HepG2 (cell line): ENCODE data around the gene ASGR1. TPM values are rescaled to one million over a fixed set of nuclear protein-coding genes. Genes with fewer than 3 reads are reported as not detected.

Experiments
- CEBPB ChIP-seq: IDR thresholded peaks from 2 replicates; pipeline ENCODE4 v1.6.1; 2011; ENCODE audit warnings: low read depth, low read length, improper control_type of control experiment, borderline replicate concordance
- ELF3 ChIP-seq: IDR thresholded peaks from 2 replicates; pipeline ENCODE4 v1.6.1; 2016; ENCODE audit warnings: missing genetic modification reagents, missing compliant biosample characterization
- JUNB ChIP-seq: sonication (generic); formaldehyde crosslinking; IDR thresholded peaks from 2 replicates; pipeline ENCODE4 v1.8.0; 2022; ENCODE audit warnings: missing genetic modification reagents, mild to moderate bottlenecking, borderline replicate concordance
- RFX3 ChIP-seq: IDR thresholded peaks from 2 replicates; pipeline ENCODE4 v1.6.1; 2016; ENCODE audit warnings: missing biosample characterization, missing genetic modification reagents
- SMC3 ChIP-seq: IDR thresholded peaks from 2 replicates; pipeline ENCODE4 v1.6.1; 2011; ENCODE audit warnings: low read length, improper control_type of control experiment
- XRCC5 ChIP-seq: fragments of 200-400 bp; formaldehyde crosslinking; optimal IDR thresholded peaks from 2 replicates; pipeline ENCODE3; 2017; ENCODE audit warnings: mild to moderate bottlenecking, low read length
- ZNF274 ChIP-seq: sonication (generic); formaldehyde crosslinking; IDR thresholded peaks from 2 replicates; pipeline ENCODE4 v1.5.1; 2020; ENCODE audit warnings: mild to moderate bottlenecking, missing genetic modification reagents
- ZNF746 ChIP-seq: sonication (generic); formaldehyde crosslinking; IDR thresholded peaks from 2 replicates; pipeline ENCODE4 v1.8.0; 2022; ENCODE audit warnings: mild to moderate bottlenecking, missing genetic modification reagents
- polyA plus RNA-seq, 8 experiments: library from polyadenylated mRNA; depleted of rRNA in 3 of 8; stranded (reverse) in 7 of 8; unstranded in 1 of 8; fragments of >200 nt; fragmentation: Illumina TruSeq in 4 of 8; extraction: Trizol in 4 of 8; gene quantifications; 2 replicates each; pipeline versions ENCODE4 v1.2.1 to v1.2.3, GENCODE V29; 2011 to 2016; ENCODE audit warnings: low read depth in 4 of 8, missing spikeins in 1 of 8, mixed read lengths in 1 of 8; ENCODE audit not compliant: insufficient read depth in 1 of 8
- total RNA-seq, 5 experiments: library from RNA; depleted of rRNA; stranded (reverse); fragments of >200 nt; fragmentation: Illumina TruSeq; extraction: Trizol; gene quantifications; 2 replicates each; pipeline ENCODE4 v1.2.3, GENCODE V29; 2016; ENCODE audit warnings: low read depth in 1 of 5
- TF ChIP-seq, protein P1 (sequence below): sonication (generic); formaldehyde crosslinking; IDR thresholded peaks from 2 replicates; pipeline ENCODE4 v1.5.0; 2020; ENCODE audit warnings: mild to moderate bottlenecking, missing genetic modification reagents
- TF ChIP-seq, protein P2 (sequence below): sonication (generic); formaldehyde crosslinking; IDR thresholded peaks from 2 replicates; pipeline ENCODE4 v1.8.1; 2022; ENCODE audit warnings: mild to moderate bottlenecking, missing genetic modification reagents
- TF ChIP-seq, protein P3 (sequence below): IDR thresholded peaks from 2 replicates; pipeline ENCODE4 v1.6.1; 2018; ENCODE audit warnings: missing genetic modification reagents, mild to moderate bottlenecking, missing compliant biosample characterization
- TF ChIP-seq, protein P4 (sequence below): sonication (generic); formaldehyde crosslinking; IDR thresholded peaks from 2 replicates; pipeline ENCODE4 v1.5.0; 2020; ENCODE audit warnings: missing genetic modification reagents

ASGR1 gene
- total and polyA plus RNA-seq, 2 of the 13 experiments (the other 11 are each of a cell fraction or from before 2014, with no cell fraction given) = 353 to 796 TPM

DNA sequence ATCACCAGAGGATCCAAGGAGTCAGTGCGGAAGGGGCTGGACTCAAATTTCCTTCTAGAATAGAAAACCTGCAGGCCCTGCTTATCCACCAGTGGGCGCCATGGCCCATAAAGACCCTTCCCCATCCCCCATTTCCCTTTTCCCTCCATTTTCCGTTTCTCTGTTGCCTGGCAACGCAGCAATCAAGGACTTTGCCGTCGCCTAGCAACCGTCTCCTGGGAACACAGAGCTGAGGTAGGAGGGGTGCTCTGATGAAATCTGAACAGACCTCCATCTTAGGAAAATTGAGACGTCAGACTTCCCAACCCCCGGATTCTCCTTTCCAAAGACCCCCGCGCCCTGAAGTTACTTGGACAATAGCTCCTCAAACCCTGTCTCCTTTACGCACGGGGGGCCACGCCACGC, 34.7 kb upstream of the ASGR1 start (continued):
- TF ChIP-seq, protein P1, sequence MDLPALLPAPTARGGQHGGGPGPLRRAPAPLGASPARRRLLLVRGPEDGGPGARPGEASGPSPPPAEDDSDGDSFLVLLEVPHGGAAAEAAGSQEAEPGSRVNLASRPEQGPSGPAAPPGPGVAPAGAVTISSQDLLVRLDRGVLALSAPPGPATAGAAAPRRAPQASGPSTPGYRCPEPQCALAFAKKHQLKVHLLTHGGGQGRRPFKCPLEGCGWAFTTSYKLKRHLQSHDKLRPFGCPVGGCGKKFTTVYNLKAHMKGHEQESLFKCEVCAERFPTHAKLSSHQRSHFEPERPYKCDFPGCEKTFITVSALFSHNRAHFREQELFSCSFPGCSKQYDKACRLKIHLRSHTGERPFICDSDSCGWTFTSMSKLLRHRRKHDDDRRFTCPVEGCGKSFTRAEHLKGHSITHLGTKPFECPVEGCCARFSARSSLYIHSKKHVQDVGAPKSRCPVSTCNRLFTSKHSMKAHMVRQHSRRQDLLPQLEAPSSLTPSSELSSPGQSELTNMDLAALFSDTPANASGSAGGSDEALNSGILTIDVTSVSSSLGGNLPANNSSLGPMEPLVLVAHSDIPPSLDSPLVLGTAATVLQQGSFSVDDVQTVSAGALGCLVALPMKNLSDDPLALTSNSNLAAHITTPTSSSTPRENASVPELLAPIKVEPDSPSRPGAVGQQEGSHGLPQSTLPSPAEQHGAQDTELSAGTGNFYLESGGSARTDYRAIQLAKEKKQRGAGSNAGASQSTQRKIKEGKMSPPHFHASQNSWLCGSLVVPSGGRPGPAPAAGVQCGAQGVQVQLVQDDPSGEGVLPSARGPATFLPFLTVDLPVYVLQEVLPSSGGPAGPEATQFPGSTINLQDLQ (CRISPR knock-in tag) = no peak
- TF ChIP-seq, protein P2, sequence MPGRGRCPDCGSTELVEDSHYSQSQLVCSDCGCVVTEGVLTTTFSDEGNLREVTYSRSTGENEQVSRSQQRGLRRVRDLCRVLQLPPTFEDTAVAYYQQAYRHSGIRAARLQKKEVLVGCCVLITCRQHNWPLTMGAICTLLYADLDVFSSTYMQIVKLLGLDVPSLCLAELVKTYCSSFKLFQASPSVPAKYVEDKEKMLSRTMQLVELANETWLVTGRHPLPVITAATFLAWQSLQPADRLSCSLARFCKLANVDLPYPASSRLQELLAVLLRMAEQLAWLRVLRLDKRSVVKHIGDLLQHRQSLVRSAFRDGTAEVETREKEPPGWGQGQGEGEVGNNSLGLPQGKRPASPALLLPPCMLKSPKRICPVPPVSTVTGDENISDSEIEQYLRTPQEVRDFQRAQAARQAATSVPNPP (CRISPR knock-in tag) = no peak
- TF ChIP-seq RFX3 (CRISPR knock-in tag) = peak; percentile 94
- peak; percentile 71 for TF ChIP-seq SMC3
- 0 out of 2 replicates have a peak, but pooled peaks have one; percentile 5 for TF ChIP-seq ELF3 (CRISPR knock-in tag)
- TF ChIP-seq JUNB (CRISPR knock-in tag) = no peak
- 0 out of 2 replicates have a peak, but pooled peaks have one; percentile 9 for TF ChIP-seq CEBPB
- TF ChIP-seq ZNF274 (CRISPR knock-in tag) = 0 out of 2 replicates have a peak, but pooled peaks have one; percentile 32
- TF ChIP-seq, protein P3, sequence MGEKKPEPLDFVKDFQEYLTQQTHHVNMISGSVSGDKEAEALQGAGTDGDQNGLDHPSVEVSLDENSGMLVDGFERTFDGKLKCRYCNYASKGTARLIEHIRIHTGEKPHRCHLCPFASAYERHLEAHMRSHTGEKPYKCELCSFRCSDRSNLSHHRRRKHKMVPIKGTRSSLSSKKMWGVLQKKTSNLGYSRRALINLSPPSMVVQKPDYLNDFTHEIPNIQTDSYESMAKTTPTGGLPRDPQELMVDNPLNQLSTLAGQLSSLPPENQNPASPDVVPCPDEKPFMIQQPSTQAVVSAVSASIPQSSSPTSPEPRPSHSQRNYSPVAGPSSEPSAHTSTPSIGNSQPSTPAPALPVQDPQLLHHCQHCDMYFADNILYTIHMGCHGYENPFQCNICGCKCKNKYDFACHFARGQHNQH = 0 out of 2 replicates have a peak, but pooled peaks have one; percentile 22
- TF ChIP-seq XRCC5 = peak; percentile 28
- TF ChIP-seq, protein P4, sequence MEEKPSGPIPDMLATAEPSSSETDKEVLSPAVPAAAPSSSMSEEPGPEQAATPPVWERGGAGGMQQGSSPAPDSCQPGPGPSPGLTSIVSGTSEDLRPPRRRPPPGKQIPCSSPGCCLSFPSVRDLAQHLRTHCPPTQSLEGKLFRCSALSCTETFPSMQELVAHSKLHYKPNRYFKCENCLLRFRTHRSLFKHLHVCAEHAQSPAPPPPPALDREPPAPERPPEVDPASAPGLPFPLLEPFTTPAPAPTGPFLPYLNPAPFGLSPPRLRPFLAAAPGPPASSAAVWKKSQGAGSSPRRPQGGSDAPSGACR (CRISPR knock-in tag) = no peak
- TF ChIP-seq ZNF746 = peak; percentile 44; the same call in 1 of the 2 replicates
- TF ChIP-seq, all 625 proteins: peak for 38
